Upper lobe of left lung (tissue), 6 donors: ENCODE results near the gene DNHD1. TPM values are rescaled to one million over a fixed set of nuclear protein-coding genes. Genes with fewer than 3 reads are reported as not detected.

Experiments used
- ATAC-seq, 2 donors: fragments of 200-7000 bp; cut with Tn5 transposase; one replicate each; pipeline ENCODE4 v1.9.1; 2022; ENCODE audit warnings: mild to moderate bottlenecking in 2 of 2, moderate library complexity in 2 of 2; ENCODE audit not compliant: low FRiP score in 2 of 2
- DNase-seq, 2 donors: peaks; one replicate each; pipeline ENCODE4 v3.0.0-alpha.2; 2019 to 2020
- H3K27ac ChIP-seq, 4 donors: fragments of 200-600 bp; sonication (generic); one replicate each; pipeline ENCODE4 v1.5.1; 2016 to 2019
- H3K27me3 ChIP-seq, 4 donors: fragments of 200-600 bp; sonication (generic); one replicate each; pipeline ENCODE4 v1.5.1; 2017 to 2019
- H3K36me3 ChIP-seq, 4 donors: fragments of 200-600 bp; sonication (generic); one replicate each; pipeline ENCODE4 v1.5.1; 2016 to 2019
- H3K4me1 ChIP-seq, 4 donors: fragments of 200-600 bp; sonication (generic); one replicate each; pipeline ENCODE4 v1.5.1; 2018 to 2019
- H3K4me3 ChIP-seq, 4 donors: fragments of 200-600 bp; sonication (generic); one replicate each; pipeline ENCODE4 v1.5.1; 2017 to 2019; ENCODE audit warnings: mild to moderate bottlenecking in 2 of 4, moderate library complexity in 1 of 4
- H3K9me3 ChIP-seq, 4 donors: fragments of 200-600 bp; sonication (generic); one replicate each; pipeline ENCODE4 v1.5.1; 2018 to 2019
- CTCF ChIP-seq, 6 experiments: fragments of 450-650 bp in 4 of 6; fragments of 200-600 bp in 2 of 6; sonication (generic) in 2 of 6; IDR thresholded peaks; one replicate each; pipeline ENCODE4 v1.5.1; 2016 to 2019; ENCODE audit warnings: antibody characterized with exemption in 6 of 6
- EP300 ChIP-seq, 4 donors: sonication (generic); formaldehyde crosslinking; IDR thresholded peaks; one replicate each; pipeline ENCODE4 v1.5.1; 2017; ENCODE audit warnings: antibody characterized with exemption in 4 of 4, control low read depth in 2 of 4
- POLR2A ChIP-seq, 4 donors: fragments of 450-650 bp; IDR thresholded peaks; one replicate each; pipeline ENCODE4 v1.5.1; 2016 to 2017; ENCODE audit warnings: antibody characterized with exemption in 4 of 4, mild to moderate bottlenecking in 2 of 4
- POLR2AphosphoS5 ChIP-seq, 2 donors: sonication (generic); formaldehyde crosslinking; IDR thresholded peaks; one replicate each; pipeline ENCODE4 v1.5.1; 2017; ENCODE audit warnings: antibody characterized with exemption in 2 of 2
- WGBS, 2 donors: methylation state at CpG; one replicate each; pipeline ENCODE4 v1.1.5; 2017 to 2018; 5-methylcytosine and 5-hydroxymethylcytosine counted together
- total RNA-seq, 6 donors: library from RNA; depleted of rRNA in 4 of 6; stranded (reverse); fragments of >200 nt in 4 of 6; gene quantifications; one replicate each; pipeline versions ENCODE4 v1.1.0 to v1.2.1, GENCODE V29; 2016 to 2021
- donor health status: DM: no; HTN: no; CAD: no; lungs with moderate emphysema.
- donor health status: DM: no; HTN: yes; CAD: no; lungs with severe emphysema.

The DNHD1 gene
- total RNA-seq, 6 donors from 2014 or later, result 10.5 to 79.6 (median 21.6) TPM

GRCh38 chr11:6473451-6474412 is 23.3 kb upstream of the DNHD1 start, which contains the start of gene TRIM3:
TRIM3 (minus strand) TSS chr11:6473941; CDS start chr11:6465695, 8,246 bp downstream.
- Histone ChIP-seq H3K4me3 (peak within 1 kb of the TSS; percentile 55 to 89 (median 79)), H3K27me3 (no peaks in the 10 kb centered on the region), H3K36me3 (peaks cover 0 to 23% (median 21%) of the 10 kb centered on the region in 4 donors), H3K27ac (peak within 1 kb of the TSS; percentile 85 to 98 (median 93)), H3K9me3 (no peaks in the 10 kb centered on the region), H3K4me1 (peaks cover 22 to 43% (median 27%) of the 10 kb centered on the region in 4 donors)
- TF ChIP-seq CTCF (IDR thresholded peaks at IDR 0.05), result peak in 1 of 6 experiments; percentile 2
- peak in 2 of 4 donors; percentile 87 to 90 for TF ChIP-seq POLR2A (IDR thresholded peaks at IDR 0.05)
- TF ChIP-seq POLR2AphosphoS5 (IDR thresholded peaks at IDR 0.05), result peak; percentile 16 to 64
- no peak for TF ChIP-seq EP300 (IDR thresholded peaks at IDR 0.05)
- DNase-seq (peak; percentile 96 to 99), ATAC-seq (peak; percentile 88 to 95)
- WGBS, 2 donors, result 0 to 9% methylated on average over 6 to 9 of the region's 87 CpGs

- 25 to 43% methylated on average over 4 to 7 of the region's 7 CpGs for WGBS, 2 donors
- H3K4me1 ChIP-seq, result peaks cover 15 to 36% (median 21%) of the 10 kb centered on the region in 4 donors
- TF ChIP-seq EP300 (IDR thresholded peaks at IDR 0.05), result no peak
- TF ChIP-seq POLR2A (IDR thresholded peaks at IDR 0.05), result no peak
- no peak for TF ChIP-seq CTCF (IDR thresholded peaks at IDR 0.05)
- no peak for TF ChIP-seq POLR2AphosphoS5 (IDR thresholded peaks at IDR 0.05)
- H3K9me3 ChIP-seq, result no peaks in the 10 kb centered on the region
- H3K27ac ChIP-seq, result peak overlapping the region; percentile 85 to 98 (median 93)
- peak overlapping the region; percentile 8 to 89 (median 68) for H3K4me3 ChIP-seq
- no peaks in the 10 kb centered on the region for H3K27me3 ChIP-seq
- no peak for DNase-seq
- peaks cover 0 to 30% (median 25%) of the 10 kb centered on the region in 4 donors for H3K36me3 ChIP-seq
- no peak for ATAC-seq
These were observed 22.7 kb upstream of the DNHD1 start for GRCh38 chr11:6474413-6474792.

- WGBS, 2 donors, result 69 to 81% methylated on average over 3 of the region's 3 CpGs
- no peak overlapping the region for H3K4me3 ChIP-seq
- ATAC-seq, result no peak
These were observed 22.1 kb upstream of the DNHD1 start for GRCh38 chr11:6474806-6475500.

GRCh38 chr11:6475936-6476335 is 21.1 kb upstream of the DNHD1 start:
- H3K4me3 ChIP-seq, result no peak overlapping the region
- H3K4me1 ChIP-seq, result peaks cover 25 to 46% (median 30%) of the 10 kb centered on the region in 4 donors
- DNase-seq, result no peak
- H3K27ac ChIP-seq, result peak overlapping the region in 1 of 4 donors; percentile 98
- TF ChIP-seq POLR2A (IDR thresholded peaks at IDR 0.05) (no peak), CTCF (IDR thresholded peaks at IDR 0.05) (no peak), EP300 (IDR thresholded peaks at IDR 0.05) (no peak), POLR2AphosphoS5 (IDR thresholded peaks at IDR 0.05) (no peak)
- H3K9me3 ChIP-seq, result no peaks in the 10 kb centered on the region
- no peaks in the 10 kb centered on the region for H3K27me3 ChIP-seq
- 72 to 76% methylated on average over 5 of the region's 5 CpGs for WGBS, 2 donors
- H3K36me3 ChIP-seq, result peaks cover 0 to 33% (median 25%) of the 10 kb centered on the region in 4 donors
- ATAC-seq, result no peak

More at GRCh38 chr11:6474806-6475500, 22.1 kb upstream of the DNHD1 start:
- TF ChIP-seq POLR2AphosphoS5 (IDR thresholded peaks at IDR 0.05) (no peak), POLR2A (IDR thresholded peaks at IDR 0.05) (no peak), CTCF (IDR thresholded peaks at IDR 0.05) (no peak), EP300 (IDR thresholded peaks at IDR 0.05) (no peak)
- Histone ChIP-seq H3K4me1 (peaks cover 16 to 37% (median 21%) of the 10 kb centered on the region in 4 donors), H3K9me3 (no peaks in the 10 kb centered on the region), H3K27ac (peak overlapping the region; percentile 85 to 98 (median 93)), H3K36me3 (peaks cover 0 to 33% (median 25%) of the 10 kb centered on the region in 4 donors), H3K27me3 (no peaks in the 10 kb centered on the region)
- DNase-seq, result no peak
